UCSD-AML1 (cell line): Measurements from ENCODE around the gene NPPC.
"Not testable (repeated sequence)": the region's sequence is repeated elsewhere in the genome, so short reads cannot be mapped to it uniquely, and the experiment has no call there.

Experiments
- DNase-seq: peaks from one replicate; lab custom pipeline; 2025; ENCODE audit not compliant: unreplicated experiment; lab: John Stamatoyannopoulos, UW

The NPPC gene

DNA sequence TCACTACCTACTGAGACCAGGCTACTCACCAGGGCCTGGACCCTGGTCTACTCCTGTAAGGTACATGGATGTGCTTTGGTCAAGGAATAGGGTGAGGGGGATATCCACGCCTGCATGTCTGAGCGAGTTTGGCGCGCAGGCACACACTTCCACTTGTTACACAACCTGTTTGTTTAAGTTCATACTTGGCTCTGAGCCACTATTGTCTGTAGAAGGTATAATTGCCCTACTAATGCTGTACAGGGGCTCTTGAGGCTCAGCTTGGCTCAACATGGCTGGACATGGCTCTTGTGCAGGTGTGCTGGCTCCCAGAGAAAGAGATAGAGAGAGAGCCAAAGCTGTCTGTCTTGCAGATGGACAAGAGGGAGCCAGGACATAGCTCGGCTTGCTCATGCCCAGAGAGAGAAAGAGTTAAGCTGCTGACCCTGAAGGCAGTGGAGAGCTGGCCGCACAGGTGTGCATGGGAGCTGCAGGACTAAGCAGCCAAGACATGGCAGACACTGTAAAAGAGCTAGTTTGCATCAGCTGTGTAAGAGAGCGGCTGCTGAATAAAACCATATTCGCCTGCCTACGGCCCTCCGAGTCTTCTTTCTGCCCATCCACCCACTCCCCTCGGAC lies 35.2 kb downstream of the NPPC start:
- no peak for DNase-seq

DNA sequence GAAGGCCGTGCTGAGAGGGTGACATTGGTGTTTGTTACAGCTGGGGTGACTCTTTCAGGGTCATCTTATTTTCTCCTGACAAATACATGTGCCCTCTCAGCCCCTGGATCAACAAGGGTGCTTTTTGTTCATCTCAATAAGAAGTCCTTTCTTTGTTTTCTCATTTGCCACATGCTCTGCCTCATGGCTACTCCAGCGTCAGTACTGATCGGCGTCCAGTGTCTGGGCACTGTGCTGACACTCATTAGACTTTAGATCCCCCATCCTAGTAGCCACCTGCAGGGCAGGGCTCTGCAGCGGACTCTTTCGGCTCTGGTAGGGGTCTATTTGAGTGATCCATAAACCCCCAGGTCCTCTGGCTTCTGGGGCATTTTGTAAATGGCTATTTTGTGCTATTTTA lies 38.4 kb downstream of the NPPC start:
- DNase-seq = no peak

DNA sequence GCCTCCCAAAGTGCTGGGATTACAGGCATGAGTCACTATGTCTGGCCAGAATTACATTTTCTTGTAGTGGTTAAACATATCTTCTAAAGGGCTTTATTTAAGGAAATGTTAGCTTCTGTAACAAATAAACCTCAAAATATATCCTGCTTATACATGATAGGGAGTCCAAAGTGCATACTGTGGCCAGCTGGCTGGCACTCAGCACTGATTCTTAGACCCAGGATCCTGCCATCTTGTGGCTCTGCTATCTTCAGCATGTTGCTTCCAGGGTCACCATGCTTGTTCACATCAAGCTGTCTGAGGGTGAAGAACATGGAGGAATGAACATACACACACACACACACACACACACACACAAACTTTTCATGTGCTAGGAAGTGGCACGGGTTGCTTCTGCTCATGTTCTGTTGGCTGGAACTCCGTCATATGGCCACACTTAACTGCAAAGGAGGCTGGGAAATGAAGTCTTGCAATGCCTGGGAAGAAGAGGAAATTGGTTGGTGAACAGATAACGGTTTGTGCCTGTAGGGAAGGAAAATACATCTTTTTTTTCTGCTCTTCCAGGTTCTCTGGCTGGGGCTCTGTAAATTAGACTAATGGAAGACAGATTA lies 40.0 kb downstream of the NPPC start:
- no peak for DNase-seq

DNA sequence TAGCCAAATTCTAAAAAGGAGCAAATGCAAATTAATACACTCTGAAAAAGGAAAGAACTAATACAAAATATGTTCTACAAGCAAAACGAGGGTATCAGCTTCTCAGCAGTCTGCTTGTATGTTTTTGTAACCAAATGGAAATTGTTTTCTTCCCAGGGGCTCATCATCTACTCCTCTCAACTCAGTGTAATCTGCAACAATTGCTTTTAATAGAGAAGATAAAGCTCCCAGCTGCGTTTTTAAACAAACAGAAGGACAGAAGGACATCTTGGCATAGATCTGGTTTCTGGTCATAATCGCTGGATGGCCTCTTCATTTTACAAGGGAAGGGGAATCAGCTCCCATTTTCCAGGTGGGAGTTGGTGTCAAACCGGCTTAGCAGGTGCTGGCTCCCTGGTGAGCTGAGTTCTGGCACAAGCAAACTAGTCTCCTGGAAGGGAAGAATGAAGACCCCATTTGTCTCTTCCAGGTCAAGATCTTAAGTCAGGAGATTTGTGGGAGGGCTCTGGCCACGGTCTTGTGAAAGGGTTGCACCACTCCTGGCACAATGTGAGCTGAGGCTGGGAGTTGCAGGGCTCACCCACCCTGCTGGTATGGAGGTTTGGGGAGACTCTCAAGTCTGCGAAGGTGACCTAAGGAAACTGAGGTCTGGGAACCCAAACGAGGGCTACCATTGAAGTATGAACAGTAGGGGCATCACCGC lies 41.6 kb downstream of the NPPC start:
- no peak for DNase-seq

DNA sequence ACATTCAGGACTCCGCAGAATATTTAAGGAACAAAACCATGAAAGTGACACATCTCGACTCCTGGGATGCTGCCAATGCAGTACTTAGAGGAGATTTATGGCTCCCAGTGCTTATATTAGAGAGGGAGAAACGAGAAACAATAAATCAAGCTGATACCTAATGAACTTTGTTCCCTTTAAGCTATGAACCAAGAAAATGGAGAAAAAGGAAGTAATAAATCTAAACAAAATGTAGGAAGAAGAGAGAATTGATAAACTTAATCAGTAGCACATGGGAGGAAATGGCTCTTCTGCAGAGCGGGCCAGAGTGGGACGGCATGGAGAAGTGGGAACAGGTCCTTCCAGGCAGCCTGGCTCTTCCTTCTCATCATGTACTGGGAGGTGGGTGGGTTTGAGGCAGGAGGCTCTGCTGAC lies 42.7 kb downstream of the NPPC start:
- no peak for DNase-seq

DNA sequence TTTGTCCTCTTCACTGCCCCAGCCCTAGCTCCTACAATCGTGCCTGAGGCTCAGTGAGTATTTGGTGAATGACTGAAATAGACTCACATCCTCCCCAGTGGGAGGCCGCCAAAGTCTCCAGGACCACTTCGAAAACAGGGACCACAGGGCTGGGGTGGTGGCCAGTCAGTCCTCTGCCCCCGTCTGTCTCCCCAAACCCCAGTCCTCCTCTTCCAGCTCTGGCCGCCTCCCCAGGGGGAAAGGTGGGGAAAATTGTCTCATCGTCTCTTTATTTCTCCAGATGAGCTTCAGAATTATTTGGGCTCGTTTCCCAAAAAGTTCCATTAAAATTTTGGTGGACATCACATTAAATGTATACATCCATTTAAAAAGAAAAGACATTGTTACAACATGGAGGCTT lies 43.5 kb downstream of the NPPC start:
- DNase-seq = no peak

DNA sequence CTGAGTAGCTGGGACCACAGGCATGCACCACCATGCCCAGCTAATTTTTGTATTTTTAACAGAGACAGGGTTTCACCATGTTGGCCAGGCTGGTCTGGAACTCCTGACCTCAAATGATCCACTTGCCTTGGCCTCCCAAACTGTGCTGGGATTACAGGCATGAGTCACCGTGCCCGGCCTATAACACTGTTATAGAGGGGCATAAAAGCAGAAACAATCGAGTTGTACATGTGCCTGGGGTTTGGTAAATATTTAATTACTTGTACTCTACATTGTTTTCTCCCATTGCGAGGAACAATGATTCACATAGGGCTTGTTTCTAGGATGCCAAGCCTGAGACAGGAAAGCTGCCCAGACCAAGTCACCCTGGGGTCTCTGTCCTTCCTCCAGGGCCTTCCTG lies 45.8 kb downstream of the NPPC start:
- DNase-seq = not testable (repeated sequence)

DNA sequence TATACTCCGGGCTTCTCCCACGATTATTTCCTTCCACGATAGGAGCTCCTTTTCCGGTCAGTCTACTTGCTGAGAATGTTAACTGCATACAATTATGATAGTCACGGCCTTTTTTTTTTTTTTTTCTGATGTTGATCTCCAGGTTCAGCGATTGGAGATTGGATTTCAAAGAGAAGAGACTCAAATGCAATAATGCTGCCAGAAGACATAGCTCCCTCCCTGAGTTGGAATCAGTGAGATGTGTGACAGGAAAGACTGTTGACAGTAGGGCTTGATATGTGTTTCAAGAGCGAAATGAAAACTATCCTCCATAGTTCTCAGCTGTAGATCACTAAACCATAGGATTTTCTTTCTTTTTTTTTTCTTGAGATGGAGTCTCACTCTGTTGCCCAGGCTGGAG lies 47.0 kb downstream of the NPPC start:
- no peak for DNase-seq

DNA sequence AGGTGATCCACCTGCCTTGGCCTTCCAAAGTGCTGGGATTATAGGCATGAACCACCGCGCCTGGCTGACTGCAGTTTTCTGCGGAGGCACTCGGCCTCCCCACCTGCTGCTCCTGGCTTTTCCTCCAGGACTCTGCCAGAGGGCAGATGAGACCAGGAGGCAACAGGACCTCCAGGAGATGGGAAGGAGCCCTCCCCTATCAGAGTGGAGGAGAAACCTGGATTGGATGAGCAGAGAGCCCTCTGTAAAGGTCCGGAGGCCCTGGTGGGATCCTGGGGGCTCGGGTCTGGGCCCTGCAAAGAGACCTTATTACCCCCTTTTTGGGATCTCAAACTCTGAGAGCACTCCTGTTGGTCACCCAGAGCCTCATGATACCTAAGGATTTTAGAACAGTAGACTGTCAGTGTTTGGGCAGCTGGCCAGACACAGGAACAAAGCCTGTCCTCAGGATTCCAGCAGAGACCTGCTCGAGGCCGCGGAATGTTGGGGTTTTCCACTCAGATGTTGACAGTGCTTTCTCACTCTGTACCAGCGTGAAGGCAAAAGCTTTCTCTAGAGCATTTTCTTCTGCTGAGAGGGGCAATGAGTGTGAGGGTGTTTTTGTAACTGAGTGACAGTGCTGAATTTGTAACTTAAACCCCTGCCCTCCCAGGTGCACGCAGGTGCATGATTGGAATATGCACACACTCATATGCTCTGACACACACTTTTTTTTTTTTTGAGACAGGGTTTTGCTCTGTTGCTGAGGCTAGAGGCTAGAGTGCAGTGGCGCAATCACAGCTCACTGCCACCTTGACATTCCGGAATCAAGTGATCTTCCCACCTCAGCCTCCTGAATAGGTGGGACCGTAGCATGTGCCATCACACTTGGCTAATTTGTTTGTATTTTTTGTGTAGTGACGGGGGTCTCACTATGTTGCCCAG lies 48.4 kb downstream of the NPPC start:
- no peak for DNase-seq

DNA sequence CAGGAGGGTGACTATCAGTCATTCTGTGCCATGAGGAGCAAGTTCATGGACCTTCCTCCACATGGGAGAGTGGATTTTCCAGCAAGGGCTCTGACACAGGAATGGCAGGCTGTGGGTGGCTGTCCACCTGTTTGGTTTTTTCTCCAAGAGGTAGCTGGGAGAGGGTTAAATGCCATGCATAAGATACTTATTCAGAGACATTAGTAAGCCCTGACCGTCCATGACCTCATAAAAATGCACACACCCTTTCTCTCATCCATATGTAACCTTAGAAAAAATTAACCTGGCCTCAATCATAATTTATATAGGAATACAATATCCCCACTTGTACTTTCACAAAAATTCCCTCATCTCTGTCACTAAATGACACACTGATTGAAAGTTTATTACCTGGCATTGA lies 51.3 kb downstream of the NPPC start:
- no peak for DNase-seq
